PC-9 (cell line): ENCODE measurements around the gene ADAP1.

ENCODE experiments used
- CTCF ChIP-seq: fragments of 200-600 bp; sonication (generic); conservative IDR thresholded peaks from 2 replicates; pipeline ENCODE4 v1.6.1; 2017; ENCODE audit warnings: mixed run types, antibody characterized with exemption, mild to moderate bottlenecking, moderate library complexity
- EZH2 ChIP-seq: fragments of 200-600 bp; sonication (generic); IDR thresholded peaks from 2 replicates; pipeline ENCODE4 v1.8.0; 2017; ENCODE audit warnings: antibody characterized with exemption, low read depth

- TF ChIP-seq CTCF (no peak), EZH2 (no peak)
Measured at GRCh38 chr7:979151-979550, 24.7 kb upstream of the ADAP1 start.
